ENCODE results near the gene RPL28.
"Not testable (repeated sequence)": the region's sequence is repeated elsewhere in the genome, so short reads cannot be mapped to it uniquely, and the experiment has no call there.

RPL28 gene

DNA sequence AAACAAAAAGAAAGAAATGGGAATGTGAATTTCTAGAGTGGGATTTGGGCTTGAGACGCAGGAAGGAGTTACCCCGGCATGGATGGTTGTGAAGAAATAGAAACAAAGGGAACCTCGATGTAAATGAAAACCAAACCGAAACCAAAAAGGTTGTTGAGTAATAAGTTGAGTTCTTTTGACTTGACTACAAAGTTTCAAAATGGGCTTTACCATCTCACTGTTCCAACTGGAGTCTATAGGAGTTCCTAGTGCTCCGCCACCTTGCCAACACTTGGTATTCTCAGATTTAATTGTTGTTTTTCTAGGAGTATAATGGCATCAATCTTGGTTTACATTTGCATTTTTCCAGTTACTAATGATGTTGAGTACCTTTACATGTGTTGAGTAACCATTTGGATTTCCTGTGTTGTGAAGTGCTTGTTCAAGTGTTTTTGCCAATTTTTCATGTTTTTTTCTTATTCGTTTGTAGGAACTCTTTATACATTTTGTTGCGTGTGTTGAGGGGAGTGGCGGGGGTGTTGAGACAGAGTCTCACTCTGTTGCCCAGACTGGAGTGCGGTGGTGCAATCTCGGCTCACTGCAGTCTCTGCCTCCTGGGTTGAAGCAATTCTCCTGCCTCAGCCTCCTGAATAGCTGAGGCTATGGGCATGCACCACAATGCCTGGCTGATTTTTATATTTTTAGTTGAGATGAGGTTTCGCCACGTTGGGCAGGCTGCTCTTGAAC is 12.6 kb downstream of the RPL28 start:
- DNase-seq = no peak

DNA sequence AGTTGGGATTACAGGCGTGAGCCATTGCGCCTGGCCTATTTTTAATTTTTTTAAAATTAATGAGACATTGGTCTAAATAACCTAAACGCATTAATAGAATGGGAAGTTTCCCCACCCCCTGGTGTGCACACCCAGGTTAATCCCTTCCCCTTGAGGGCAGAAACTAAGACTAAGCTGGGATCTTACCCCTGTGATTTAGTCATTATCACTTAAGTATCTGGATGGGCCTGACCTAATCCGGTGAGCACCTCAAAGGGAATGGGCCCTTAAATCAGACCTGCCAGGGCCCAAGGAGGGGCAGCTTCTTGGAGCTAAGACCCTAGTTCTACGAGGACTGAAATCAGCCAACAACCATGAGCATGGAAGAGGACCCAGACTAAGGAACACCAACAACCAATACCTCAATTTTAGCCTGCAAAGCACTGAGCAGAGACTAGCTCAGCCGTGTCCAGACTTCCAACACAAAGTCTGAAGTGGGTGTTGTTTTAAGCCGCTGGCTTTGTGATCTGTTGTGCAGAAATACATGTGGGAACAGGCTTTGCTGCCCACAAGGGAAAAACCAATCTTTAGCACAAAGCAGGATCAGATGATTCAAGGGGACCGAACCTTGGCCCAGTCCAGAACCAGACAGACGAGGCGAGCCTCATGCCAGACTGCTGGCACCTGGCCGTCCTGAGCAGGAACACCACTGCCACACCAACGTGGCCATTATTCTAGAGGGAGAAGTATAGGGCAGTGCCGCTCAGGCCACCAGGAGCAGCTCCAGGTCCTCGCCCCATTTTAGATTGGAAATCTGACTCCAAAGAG is 14.8 kb downstream of the RPL28 start:
- no peak for DNase-seq

DNA sequence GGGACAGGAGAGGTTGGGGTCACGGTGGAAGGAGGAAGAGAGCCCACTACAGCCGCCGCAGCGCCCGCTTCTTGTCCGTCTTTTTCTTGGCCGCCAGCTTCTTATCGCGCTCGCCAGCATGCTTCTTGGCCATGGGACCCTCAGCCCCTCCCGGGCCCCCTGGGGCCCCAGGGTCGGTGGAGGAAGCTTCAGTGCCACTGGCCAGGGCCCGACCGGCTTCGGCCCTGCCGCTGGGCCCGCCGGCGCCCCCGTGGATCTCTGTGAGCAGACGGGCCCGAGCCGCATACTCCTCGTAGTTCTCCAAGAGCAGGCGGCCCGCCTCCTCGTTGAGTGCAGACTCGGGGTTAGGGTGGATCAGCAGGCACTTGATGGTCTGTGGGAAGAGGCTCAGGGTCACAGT is 15.7 kb downstream of the RPL28 start:
- DNase-seq = not testable (repeated sequence)

DNA sequence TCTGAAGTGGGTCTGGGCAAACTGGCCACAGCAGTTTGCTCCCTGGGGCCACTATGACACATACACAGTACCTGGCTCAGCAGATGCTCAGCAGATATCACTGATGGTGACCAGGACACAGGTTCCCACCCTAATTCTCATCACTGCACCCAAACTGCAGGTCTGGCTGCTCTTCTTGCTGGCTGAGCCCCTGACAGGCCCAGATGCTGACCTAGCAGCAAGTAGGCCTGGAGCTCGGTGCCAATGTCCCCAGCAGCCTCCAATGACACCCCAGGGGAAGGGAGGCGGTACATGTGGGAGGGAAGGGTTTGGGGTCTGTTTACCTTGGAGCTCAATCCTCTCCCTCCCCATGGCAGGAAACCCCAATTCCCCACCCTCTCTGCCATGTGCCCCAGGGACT is 16.8 kb downstream of the RPL28 start:
- DNase-seq = no peak

DNA sequence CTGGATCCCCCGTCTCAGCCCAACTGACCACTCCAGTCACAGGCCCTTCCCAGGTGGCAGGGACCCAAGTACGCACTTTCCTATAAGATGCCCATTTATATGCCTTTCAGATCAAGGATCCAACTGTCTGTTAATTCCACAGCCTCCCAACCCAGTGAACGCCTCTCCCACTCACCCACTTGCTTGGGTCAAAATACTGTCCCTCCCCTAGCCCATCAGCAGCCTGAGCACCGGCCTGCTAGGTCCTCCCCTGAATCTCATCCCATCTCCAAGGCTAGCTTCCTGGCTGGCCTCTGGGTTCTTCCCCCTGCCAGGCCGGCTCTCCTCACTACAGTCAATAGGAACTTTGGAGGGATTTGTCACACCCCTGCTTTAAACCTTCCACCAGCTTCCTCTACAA is 19.9 kb downstream of the RPL28 start:
- DNase-seq = no peak

DNA sequence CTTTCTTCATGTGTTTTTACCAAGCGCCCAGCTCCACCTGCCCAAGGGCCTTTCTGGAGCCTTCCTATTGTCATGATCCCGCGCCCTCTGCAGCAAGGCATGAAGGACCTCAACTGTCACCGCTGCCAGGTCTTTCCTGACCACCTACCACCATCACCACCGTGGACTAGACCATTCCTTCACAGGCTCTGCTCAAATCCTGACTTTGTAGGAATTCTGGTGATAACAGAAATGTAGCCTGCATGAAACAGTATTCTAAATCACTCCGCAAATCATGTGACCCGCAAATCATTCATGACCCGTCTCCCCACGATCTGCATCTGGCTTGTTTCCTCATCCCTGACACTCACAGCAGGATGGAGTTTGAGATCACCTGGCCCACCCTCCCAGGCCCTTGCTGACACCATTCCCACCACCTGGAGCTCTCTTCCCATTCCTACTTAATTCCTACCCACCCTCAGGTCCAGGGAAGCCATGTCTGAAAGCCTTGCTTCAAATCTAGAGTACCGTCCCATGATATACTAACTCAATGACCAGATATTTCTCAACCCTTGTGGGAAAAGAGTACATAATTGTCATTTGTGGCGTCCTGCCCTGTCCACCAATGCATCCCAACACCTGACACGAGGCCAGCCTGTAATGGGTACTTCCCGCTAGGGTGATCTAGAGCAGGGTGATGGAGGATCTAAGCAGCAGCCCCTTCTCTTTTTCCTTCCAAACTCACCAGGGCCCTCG is 20.5 kb downstream of the RPL28 start:
- no peak for DNase-seq

DNA sequence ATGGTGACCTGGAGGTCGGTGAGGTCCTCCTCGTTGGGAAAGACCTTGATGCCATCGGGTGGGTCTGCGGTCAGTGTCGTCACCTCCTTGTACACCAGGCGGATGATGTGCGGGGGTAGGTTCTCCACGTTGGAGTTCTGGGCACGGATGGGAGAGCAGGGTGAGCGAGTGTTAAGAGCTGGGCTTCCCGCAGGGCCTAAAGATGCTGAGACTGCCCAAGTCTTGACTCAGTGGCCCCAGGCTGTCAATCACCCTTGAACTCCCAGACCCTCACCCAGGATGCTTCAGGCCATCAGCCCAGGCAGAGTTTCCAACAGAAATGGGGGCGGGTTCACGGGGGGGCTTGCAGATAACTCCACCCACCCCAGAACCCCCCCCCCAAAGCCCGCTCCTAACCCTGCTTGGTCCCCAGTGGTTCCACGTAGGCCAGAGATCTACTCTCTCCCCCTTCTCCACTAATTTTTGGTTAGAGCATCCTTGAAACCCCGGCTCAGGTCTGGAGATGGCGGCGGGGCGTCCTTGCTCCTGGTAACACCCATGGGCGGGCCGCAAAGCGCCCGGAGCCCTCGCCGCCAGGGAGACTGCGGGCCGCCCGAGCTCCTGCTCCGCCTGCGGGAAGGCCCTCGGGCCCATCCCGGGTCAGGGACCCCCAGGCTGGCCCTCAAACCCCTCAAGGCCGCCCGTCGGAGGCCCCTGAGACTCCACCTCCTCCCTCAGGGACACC is 21.3 kb downstream of the RPL28 start:
- no peak for DNase-seq

DNA sequence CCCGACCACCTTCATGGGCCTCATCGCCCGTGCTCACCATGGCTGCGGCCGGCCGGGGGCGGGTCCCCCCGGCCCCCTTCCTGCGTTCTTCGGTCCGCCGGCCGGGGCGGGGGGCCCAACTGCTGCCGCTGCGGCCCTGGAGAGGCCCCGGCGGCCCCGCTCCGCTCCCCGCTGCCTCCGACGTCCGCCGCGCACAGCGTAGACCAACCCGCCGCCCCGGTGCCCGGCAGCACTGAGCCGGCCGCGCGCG is 21.7 kb downstream of the RPL28 start, which contains the start of gene UBE2S:
TSS of gene UBE2S (minus strand) at position 239 of the 250 bp plus-strand sequence. CDS start at position 40, 199 bp downstream.
- not testable (repeated sequence) for DNase-seq

DNA sequence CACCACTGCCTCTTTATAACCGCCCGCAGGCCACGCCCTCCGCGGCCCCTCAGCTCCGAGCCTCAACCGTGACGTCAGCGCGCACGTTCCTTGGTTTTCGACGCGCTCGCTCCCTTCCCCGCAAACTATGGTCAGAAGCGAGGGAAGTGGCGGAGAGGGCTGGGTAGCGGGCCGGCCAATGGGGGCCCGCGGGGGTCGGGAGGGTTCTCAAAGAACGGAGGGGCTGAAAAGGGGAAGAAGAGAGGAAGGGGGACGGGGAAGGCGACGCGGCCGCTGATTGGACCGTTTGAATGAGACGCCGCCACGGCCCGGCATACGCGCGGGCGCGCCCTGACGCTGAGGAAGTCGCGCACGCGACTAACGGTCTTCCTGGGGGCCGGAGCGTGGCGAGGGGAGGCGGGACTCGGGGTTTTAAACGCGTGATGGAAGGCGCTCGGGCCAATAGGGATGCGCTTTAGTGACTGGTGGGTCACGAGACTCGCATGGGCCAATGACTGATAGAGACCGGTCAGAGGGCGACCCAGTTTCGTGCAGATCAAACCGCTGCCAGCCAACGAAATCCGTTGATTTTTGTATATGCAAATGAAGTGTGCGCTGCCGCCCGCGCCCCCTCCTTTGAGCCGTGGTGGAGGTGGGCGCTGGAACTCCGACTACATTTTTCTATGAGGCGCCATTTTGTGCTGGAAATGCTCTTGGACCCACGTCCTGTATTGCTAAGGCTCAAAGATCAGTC is 22.2 kb downstream of the RPL28 start:
- DNase-seq = peak; percentile 99

DNA sequence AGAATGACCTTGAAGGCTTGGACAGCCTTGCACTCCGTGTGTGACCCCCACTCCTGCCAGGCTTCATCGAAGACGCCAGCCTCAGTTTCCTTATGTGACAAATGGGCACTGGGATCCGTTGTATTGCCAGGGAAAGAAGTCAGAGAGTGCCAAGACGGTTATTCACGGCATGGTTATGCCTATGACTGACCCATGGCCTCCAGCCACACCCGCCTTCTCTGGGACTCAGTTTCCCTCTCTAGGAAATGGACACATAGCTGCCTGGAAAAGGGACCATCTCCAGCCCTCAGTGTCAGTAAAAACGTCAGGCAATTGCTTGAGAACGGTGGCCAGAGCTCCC is 22.8 kb downstream of the RPL28 start:
- DNase-seq = no peak

DNA sequence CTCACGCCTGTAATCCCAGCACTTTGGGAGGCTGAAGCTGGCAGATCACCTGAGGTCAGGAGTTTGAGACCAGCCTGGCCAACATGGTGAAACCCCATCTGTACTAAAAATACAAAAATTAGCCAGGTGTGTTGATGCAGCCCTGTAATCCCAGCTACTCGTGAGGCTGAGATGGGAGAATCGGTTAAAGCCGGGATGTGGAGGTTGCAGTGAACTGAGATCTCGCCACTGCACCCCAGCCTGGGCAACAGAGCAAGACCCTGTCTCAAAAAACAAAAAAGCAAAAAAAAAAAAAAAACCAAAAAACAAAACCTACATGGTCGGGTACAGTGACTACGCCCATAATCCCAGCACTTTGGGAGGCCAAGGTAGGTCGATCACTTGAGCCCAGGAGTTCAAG is 23.4 kb downstream of the RPL28 start:
- not testable (repeated sequence) for DNase-seq

DNA sequence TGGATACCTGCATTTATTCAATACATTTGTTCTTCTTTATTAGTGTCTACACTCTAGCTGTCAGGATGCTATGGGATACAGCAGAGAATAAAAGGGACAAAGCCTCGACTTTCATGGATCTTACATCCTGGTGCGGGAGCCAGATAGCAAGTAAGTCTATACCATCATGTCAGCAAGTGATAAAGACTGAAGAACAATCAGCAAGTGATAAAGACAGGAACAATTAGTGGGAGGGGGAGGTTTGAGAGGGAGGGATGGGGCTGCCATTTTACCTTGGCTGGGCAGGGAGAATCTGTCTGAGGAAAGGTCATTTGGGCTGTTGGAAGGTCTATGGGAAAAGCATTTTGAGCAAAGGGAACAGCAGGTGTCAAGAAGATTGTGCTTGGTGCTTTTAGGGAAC is 24.4 kb downstream of the RPL28 start:
- DNase-seq = no peak

DNA sequence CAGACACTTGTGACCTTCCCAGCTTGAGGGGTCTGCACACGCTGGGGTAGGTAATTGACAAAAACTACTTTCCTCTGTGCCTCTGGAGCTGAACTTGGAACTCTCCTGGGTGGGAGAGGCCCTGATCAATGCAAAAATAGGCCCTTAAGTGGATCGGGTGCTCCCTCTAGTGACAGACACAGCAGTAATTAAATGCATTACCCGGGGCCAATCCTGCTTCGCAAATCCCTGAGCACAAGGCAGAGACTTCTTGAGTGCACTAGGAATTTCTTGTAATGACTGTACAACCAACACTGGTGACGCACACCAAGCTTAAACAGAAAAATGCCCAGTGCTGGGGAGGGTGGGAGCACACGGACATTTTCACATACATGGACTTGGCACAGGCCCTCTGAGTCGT is 32.5 kb downstream of the RPL28 start:
- DNase-seq = peak; percentile 77

DNA sequence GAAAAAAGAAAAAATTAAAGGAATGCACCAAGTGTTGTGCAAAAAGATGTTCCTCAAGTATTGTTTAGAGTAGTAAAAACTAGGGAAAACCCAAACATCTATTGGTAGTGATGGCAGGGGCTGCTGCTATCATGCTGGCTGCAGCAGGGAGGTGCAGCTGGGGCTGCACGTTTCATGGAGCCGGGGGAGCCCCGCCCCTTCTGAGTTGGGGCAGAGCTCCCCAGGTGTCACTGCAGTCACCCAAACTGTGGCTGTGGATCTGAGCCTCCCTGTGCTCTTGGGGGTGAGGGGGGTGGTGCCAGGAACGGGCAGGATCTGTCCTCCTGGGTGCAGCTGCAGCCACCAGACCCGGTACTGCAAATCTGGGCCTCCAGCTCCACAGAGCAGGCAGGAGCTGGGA is 33.4 kb downstream of the RPL28 start:
- DNase-seq = no peak

DNA sequence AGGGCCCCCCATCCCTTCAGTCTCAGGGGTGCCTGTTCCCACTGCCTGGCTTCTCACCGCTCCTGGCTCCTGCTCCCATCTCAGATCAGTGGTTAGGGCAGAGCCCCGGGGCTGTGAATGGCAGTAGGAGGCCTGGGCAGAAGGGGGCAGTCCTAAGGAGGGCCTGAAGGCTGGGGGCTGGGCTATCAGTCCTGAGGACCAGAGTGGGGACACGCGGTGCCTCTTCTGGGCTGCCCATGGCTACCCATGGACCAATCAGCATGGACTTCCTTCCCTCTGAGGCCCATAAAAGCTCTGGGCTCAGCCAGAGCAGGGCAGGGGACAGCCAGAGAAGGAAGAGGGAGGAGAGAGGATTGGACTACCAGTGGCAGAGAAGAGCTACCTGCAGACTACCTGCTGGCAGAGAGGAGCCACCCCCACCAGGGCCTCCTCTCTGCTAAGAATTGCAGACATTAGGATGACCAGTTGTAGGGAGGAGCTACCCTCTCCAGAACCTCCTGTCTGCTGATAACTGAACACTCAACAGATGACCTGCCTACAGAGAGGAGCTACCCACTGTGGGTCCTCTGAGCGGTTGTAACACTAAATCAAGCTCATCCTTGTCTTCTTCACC is 34.0 kb downstream of the RPL28 start:
- DNase-seq = no peak

DNA sequence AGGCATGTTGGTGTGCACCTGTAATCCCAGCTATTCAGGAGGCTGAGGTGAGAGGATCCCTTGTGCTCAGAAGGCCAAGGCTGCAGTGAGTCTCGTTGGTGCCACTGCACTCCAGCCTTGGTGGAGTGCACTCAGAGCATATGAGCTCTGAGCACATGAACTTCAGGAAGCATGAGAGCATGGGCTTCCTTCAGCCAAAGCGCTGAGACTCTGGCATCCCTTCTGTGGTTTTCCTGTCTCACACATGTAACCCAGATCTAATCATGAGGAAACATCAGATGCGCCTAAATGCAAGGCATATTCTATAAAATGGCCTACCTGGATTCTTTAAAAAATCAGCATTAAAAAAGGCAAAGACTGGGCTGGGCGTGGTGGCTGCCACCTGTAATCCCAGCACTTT is 35.5 kb downstream of the RPL28 start:
- DNase-seq = not testable (repeated sequence)

DNA sequence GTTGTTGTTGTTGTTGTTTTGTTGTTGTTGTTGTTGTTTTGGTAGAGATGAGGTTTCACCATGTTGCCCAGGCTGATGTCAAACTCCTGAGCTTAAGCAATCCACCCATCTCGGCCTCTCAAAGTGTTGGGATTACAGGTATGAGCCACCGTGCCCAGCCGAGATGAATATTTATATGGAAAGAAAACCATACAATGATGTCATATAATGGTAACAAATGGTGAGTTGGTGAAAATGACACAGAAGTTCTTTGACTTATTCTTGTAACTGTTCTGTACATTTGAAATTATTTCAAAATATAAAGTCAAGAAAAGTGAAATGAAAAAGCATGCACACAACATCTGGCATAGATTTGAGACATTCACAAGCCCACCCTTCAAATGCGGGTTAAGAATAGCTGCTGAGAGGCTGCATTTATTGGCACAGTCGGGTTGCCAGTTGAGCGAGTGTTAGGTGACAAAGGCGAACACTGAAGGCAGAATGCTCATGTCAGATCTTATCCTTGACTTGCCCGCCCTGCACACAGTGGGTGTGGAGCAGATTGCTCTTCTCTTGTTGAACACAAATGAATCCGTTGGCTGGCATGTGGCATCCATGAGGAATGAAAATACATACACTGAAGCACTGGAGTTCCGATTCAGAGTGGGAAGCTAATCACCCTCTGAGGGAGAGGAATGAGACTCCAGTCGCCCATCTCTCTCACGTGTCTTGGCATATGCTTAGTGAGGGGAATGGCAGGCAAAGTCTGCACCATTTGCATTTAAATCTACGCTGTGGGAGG is 37.7 kb downstream of the RPL28 start:
- no peak for DNase-seq

DNA sequence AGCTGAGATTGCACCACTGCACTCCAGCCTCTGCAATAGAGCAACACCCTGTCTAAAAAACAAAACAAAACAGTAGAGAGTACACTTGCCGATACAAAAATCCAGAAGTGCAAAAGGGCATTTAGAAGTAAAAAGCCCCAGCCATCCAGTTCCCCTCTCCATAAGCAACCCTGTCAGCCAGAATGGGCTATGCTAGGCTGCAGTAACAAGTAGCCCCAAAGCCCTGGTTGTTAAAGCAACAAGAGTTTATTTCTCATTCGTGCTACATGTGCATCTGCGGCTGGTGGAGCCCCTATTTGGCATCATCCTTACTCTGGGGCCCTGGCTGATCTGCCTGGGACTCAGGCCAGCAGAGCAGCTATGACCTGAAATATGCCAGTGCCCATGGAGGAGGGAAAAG is 38.8 kb downstream of the RPL28 start:
- no peak for DNase-seq

DNA sequence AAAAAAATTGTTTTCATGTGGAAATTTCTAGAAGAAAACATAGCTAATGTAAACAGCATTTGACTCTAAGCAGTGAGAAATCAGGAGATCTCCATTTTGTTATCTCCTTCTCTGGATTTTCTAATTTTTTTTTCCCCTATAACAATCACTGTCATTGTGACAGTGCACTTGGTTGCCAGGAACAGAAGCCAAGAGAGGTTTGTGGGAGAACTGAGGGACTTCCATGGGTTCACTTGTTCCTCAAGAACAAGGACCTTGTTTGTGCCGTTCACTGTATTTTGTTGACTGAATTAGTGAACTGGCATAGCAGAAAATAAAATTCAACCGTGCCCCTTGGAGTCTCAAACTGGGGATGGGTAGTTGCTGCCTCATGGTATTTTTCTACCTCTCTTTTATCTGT is 40.3 kb downstream of the RPL28 start:
- no peak for DNase-seq

DNA sequence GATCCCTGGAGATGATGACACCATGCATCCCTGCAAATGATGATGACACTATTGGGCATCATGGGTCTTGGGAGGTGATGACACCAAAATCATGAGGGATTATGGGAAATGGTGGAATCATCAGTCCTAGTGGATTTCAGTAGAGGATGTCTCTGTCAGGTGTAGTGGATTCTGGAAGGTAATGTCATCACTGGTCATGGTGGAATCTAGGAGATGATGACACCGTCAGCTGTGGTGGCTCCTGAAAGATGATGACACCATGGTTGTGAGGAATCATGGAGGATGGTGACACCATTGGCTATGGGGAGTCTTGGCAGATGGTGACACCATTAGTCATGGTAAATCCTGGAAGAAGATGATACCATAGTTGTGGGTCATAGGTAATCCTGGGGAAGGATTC is 45.5 kb downstream of the RPL28 start:
- no peak for DNase-seq

DNA sequence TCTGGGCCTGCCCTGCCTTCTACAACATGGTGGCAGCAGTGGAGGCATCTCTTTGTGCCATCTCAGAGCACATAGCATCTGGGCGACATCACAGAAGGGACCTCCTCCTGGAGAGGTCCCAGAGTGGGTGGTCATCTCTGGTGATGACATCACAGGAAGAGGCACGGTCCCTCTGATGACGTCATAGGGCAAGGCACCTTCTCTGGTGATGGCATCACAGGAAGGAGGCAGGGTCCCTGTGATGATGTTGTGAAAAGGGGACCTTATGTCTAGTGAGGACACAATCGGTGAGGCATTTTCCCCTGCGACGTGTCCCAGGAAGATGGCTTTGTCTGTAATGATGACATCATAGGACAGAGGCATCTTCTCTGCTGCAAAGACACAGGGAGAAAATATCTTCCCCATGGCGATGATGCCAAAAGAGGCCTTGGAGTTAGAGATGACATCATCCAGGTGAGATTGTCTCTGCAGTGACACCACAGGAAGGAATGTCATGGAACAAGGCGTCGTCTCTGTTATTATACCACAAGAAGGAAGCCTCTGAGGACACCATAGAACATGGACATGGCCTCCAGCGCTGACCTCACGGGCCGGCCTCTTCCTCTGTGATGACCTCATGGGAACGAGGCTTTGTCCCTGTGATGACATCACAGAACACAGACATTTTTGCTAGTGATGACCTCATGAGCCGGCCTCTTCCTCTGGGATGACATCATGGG is 46.7 kb downstream of the RPL28 start:
- DNase-seq = no peak

Measured in HCEC 1CT (cell line).